OCI-LY1 (cell line): ENCODE measurements around the gene RBSN.

Experiments
- CTCF ChIP-seq: fragments of 200-600 bp; sonication (generic), shearing (Covaris generic); IDR thresholded peaks from 2 replicates; pipeline ENCODE4 v1.5.1; 2017; ENCODE audit warnings: mild to moderate bottlenecking, antibody characterized with exemption, low read length, moderate library complexity, mixed read lengths
- EZH2 ChIP-seq: fragments of 200-600 bp; sonication (generic), shearing (Covaris generic); IDR thresholded peaks from 2 replicates; pipeline ENCODE4 v1.8.0; 2017; ENCODE audit warnings: borderline replicate concordance, mixed run types, mild to moderate bottlenecking, antibody characterized with exemption, low read length, moderate library complexity, mixed read lengths

DNA sequence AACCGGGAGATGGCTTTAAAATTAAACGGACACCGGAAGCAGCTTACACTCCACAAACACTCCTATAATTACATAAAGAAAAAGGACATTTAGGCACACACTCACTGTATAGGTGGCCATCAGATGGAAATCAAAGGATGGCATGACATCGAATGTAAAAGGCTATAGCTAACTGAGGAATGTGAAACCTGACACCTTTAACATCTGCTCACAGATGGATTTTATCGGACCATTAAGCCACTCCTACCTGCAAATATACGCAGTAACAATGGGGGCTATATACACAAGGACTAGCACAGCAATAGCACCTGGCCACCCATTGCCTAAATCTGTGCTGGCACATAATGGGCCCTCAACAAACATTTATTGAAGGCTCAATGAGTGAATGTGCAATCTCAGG is 14.5 kb upstream of the RBSN start:
- TF ChIP-seq CTCF (no peak), EZH2 (no peak)
